GM04504 (cell line): ENCODE data around the gene PGLYRP1.

Experiments used
- DNase-seq: peaks from one replicate; pipeline ENCODE4 v3.0.0-alpha.2; 2012; ENCODE audit warnings: low read depth

The PGLYRP1 gene

DNA sequence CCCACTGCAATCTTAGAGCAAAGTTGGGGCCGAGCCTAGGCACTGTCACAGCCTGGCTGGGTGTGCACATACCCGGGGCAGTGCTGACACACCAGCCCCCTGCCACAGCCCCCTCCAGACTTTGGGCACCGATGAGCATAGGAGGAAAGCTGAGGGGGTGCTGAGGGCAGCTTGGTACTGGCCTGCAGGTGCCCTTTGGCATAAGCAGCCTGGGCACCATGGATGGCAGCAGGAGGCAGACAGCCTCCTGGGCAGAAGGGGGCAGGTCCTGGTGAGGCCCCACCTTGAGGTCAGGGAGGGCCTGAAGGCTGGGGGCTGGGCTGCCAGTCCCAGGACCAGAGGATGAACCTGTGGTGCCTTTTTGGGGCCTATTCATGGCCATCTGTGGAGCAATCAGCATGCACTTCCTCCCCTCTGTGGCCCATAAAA lies 9.8 kb upstream of the PGLYRP1 start:
- DNase-seq, result no peak

DNA sequence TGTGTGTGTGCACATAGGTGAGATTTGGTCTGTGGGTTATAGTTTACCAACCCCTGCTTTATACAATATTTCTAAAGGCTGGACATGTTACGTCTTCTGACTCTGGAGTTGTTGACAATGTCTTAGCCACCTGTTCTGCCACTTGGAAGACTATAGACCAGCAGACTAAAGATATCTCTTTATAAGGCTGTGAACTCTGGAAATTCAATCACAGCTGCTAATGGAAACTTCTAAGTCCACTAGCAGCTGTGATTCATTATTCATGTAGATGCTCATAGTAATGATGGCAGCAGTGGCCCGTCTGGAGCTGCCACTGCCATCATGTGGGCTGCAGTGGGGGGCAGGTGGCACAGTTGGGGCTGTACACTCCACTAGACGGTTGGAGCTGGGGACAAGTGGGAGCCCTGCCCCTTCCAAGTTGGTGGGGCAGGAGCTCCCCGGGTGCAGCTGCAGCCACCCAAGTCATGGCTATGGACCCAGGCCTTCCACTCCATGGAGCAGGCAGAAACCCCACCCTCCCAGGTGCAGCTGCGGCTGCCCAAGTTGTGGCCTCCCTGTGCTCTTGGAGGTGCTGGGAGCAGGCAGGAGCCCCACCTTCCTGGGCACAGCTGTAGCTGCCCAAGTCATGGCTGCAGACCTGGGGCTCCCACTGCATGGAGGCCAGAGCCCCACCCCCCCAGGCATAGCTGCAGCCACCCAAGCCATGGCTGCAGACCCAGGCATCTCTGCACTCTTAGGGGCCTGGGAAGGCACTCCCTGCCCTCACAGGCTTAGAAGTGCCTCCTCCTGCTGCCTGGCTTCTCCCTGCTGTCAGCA lies 9.1 kb upstream of the PGLYRP1 start:
- no peak for DNase-seq

- DNase-seq, result no peak
Measured at GRCh38 chr19:46030812-46031550, 8.1 kb upstream of the PGLYRP1 start.

GRCh38 chr19:46025835-46026234 lies 3.0 kb upstream of the PGLYRP1 start:
- DNase-seq, result no peak

GRCh38 chr19:46023311-46023779 lies 492 bp upstream of the PGLYRP1 start:
- no peak for DNase-seq

- no peak for DNase-seq
Measured at GRCh38 chr19:46022061-46022430, 807 bp downstream of the PGLYRP1 start.

DNA sequence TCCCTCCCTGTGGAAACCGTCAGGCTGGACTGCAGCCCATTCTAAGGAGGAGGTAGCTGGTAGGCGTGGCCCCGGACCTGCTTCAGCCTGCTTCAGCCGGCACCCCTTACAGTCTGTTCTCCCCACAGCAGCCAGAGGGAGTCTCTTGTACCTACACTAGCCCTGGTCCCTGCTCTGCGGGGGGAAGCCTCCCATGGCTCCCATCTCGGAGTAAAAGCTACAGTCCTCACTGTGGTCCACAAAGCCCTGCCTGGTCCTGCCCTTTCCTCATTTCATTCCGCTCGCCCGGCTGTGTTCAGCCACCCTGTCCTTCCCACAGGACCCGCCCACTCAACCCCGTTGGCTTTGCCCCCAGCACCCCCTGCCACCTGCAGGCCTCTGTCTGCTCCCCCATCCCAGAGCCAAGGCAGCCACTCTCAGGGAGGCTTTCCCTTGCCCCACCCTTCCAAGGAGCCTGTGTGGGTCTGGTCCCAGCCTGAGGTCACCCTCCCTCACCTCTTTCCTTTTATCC lies 1.3 kb downstream of the PGLYRP1 start:
- DNase-seq, result no peak

DNA sequence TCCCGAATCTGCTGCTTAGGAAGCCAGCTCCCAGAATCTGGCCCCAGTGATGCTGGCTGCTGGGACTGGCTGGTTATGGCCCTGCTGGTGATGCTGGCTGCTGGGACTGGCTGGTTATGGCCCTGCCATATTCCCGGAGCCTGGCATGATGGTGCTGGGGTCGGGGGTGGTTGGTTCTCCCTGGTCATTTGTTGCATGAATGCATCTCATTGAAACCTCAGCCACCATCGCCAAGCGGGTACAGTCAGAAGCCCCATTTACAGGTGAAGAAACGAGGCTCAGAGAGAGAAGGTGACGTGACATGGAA lies 2.1 kb downstream of the PGLYRP1 start:
- no peak for DNase-seq

GRCh38 chr19:46019270-46019669 lies 3.6 kb downstream of the PGLYRP1 start:
- no peak for DNase-seq

- DNase-seq, result no peak
Measured at GRCh38 chr19:46018729-46019251, 4.1 kb downstream of the PGLYRP1 start.

DNA sequence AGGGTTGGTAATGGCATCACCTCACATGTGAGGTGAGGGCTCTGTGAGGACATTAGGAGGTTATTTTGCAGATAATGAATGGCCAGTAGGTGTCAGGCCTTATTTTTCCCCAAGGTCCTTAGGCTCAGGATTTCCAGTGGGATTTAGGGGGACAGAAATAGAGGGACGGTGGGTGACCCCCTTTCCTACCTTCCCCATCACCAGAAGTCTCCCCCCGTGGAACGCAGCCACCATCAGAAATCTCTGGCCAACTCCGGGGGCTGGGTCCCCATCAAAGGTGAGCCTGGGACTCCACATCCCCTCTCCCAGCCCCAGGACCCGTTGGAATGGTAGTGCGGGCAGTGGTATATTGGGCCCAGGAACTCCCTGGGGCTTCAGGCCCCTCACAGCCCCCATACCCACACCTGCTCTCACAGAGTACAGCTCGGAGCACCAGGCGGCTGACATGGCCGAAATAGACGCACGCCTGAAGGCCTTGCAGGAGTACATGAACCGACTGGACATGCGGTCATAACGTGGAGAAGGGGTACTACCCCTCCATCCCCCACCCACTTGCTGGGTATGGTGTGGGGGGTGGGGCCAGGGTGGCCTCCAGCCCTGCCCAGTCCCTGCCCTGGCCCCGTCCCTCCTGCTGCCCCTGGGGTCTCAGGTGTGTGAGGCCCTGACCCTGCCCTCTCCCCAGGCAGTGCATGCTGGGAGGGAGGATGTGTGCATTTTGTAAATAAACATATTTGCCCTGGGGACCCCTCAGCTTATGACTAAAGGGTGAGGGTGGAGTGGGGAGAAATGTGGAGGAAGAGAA lies 4.8 kb downstream of the PGLYRP1 start:
- no peak for DNase-seq

DNA sequence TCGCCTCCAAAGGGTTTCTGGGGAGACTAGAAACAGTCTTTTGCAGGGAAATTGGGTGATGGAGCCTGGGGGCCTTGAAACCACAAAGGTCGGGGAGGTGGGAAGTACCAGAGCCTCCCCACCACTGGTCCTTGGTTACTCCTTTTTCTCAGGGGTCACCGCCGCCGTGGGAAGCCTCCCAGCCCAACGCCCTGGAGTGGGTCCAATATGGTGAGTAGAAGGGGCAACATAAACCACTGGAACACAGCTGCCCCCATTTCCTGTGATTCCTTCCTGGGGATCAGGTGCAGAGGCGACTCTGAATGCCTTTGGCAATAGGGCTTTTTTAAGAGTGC lies 5.8 kb downstream of the PGLYRP1 start:
- no peak for DNase-seq

GRCh38 chr19:46016426-46017094 lies 6.3 kb downstream of the PGLYRP1 start:
- DNase-seq, result peak; percentile 37

DNA sequence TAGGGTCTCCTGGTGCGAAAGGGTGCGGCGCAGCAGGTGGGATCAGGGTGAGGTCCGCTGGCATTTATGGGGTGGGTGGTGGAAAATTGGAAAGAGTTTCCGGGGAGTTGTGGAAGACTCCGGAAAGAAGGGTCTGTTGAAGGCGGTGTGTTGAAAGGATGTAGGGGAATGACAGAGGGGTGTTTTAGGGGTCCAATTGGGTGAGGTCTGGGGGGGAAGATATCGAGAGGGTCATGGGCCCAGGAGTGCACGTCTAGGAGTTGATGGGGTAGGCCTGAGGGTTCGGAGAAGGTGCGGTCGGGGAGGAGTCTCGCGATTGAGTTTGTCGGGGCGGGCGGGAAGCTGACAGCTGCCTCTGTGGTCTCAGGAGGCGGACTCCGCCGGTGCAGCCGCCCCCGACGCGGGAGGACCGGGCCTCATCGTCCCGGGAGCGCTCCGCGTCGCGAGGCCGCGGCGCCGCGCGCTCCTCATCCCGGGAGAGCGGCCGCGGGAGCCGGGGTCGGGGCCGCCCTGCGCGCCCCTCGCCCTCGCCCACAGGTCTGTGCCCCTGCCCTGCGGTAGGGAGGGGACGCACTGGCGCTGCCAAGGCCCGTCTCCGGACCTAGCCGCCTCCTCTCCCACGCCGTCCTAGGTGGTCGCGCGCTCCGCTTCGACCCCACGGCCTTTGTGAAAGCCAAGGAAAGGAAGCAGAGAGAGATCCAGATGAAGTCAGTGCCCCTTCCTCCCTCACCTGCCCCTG lies 7.0 kb downstream of the PGLYRP1 start:
- DNase-seq, result no peak

DNA sequence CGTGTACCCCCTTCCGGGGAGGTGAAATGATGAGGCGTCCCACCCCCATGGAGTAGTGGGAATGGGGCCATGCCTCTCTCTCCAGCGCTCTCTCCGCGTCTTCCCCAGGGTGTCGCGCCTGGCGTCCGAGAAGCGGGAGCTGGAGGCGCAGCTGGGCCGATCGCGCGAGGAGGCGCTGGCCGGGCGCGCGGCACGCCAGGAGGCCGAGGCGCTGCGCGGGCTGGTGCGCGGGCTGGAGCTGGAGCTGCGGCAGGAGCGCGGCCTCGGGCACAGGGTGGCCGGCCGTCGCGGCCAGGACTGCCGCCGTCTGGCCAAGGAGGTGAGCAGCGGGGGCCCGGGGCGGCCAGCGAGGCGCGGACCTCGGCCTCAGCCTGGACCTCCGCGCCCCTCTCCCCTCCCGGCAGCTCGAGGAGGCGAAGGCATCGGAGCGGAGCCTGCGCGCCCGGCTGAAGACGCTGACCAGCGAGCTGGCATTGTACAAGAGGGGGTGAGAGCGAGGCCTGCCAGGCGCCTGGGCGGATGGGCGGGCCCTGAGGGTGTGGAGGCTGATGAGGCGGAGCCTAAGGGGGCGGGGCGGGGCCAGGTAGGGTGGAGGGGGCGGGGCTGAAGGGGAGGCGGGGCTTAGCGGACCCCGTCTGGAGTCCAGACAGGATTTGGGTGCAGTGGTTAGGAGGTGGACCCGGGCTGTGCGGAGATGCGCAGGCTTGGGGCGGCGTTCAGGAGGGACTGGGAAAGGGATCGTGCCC lies 7.7 kb downstream of the PGLYRP1 start:
- DNase-seq, result no peak

- DNase-seq, result no peak
Measured at GRCh38 chr19:46014534-46014933, 8.3 kb downstream of the PGLYRP1 start.

DNA sequence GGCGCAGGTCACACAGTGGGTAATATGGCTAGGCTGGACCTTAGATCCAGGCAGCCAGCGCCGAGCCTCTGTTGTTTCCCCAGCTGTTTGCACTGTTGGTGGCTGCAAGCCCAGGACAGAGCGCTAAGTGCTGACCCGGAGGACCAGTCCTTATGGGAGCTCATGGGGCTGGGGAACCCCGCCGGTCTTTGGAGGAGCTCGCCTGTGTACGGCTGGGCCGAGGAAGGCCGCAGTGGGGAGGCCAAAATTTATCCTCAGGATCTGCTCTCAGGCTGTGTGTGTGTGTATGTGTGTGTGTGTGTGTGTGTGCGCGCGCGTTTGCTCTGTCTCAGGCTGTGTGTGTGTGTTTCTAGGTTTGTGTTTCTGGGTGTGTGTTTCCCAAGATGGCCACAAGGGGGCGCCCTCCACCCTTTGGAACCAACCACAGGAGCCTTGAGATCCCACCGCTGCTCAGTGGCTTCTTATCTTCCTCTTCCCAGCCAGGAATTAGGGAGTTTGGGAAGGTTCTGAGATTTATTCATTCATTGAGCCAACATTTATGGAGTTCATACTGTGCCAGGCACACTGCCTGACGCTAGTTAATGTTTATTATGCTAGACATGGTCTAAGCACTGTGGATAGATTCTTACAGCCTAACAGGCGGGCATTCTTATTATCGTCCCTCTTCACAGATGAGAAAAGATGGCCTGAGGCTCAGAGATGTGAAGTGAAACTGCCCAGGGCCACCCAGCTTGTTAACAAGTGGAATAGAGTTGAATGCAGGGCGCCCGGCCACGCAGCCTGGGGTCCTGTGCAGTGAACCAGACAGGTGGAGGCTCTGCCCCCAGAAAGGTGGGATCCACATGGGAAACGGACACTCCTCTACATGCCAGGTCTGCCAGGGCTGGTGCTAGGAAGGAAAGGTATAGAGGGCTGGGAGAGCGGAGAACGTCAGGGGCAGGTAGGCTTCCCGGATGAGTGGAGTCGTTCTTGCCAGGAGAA lies 13.0 kb downstream of the PGLYRP1 start:
- no peak for DNase-seq

- DNase-seq, result no peak
Measured at GRCh38 chr19:46006411-46006810, 16.4 kb downstream of the PGLYRP1 start.

DNA sequence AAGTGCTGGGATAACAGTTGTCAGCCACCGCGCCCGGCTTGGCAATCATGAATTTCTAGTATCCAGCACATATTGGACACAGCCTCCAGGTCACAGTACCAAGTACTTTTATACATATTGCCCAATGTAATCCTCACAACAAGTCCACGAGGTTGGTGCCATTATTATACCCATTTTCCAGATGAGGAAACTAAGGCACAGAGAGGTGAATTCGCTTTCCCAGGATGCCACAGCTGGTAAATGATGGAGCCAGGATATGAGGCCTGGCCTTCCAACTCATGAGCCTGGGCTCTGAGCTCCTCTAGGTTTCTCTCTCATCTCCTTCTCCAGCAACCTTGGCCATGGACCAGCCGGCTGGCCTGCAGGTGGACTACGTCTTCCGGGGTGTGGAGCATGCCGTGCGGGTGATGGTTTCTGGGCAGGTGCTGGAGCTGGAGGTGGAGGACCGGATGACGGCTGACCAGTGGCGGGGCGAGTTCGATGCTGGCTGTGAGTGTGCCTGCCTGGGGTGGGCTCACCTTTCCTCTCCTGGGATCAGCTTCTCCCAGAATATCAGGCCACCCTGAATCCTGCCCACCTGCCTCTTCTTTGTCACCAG lies 20.1 kb downstream of the PGLYRP1 start:
- no peak for DNase-seq
